Stimulated activated CD8-positive, alpha-beta memory T cell treated with anti-CD3 and anti-CD28 coated beads, Interleukin-2, amount 100 ng/mL, for 48 hours (primary cell): Measurements from ENCODE around the gene RRAGA.
"Not testable (repeated sequence)": the region's sequence is repeated elsewhere in the genome, so short reads cannot be mapped to it uniquely, and the experiment has no call there.

Experiments
- DNase-seq, 2 donors: peaks; one replicate each; pipeline ENCODE4 v3.0.0-alpha.2; 2020; ENCODE audit warnings: low read depth in 2 of 2

Gene RRAGA

DNA sequence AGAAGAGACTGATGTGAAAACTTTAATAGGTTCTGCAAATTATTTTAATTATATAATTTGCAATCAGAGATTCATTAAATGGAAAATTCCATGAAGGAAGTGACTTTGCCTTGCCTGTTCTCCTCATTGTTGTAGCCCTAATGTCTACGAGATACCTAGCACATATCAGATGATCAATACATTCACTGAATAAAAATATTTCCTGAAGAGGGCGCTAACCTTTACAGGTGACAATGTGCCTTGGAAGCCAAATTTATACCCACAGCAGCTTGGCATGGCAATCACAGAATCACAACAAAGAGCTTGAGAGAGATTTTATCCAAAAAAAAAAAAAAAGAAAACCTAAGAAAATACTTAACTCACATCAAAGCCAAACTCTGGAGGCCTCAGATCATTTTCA, 36.1 kb downstream of the RRAGA start:
- DNase-seq, result no peak

DNA sequence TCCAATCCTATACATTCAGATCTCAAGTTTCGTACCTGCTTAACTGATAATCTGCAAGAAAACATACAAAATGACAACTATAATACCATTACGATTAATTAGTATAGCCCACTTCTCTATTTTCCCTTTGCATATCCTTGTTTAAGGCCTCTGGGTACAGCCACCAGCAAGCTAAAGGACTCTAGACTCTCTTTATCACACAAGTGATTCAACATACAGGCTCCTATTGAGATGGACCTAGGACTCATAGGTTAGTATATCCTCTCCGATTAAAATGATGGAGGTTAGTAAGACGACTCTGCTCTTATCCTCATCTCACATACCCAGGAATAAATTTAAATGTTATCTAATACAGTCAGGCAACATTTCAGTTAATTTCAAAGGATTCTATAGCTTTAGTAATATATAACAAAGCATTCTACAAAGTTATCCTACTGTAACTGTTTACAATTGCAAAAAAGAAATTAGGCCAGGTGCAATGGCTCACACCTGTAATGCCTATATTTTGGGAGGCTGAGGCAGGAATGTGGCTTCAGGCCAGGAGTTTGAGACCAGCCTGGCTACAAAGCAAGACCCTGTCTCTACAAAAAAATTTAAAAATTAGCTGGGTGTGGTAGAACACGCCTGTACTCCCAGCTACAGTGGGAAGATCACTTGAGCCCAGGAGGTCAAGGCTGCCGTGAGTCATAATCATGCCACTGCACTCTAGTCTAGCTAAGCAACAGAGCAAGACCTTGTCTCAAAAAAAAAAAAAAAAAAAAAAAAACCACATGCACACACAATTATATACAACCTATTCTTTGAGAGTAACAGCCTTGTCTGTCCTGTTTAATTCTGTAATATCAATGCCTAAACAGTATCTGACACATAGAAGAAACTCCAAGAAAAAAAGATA, 38.1 kb downstream of the RRAGA start:
- no peak for DNase-seq

DNA sequence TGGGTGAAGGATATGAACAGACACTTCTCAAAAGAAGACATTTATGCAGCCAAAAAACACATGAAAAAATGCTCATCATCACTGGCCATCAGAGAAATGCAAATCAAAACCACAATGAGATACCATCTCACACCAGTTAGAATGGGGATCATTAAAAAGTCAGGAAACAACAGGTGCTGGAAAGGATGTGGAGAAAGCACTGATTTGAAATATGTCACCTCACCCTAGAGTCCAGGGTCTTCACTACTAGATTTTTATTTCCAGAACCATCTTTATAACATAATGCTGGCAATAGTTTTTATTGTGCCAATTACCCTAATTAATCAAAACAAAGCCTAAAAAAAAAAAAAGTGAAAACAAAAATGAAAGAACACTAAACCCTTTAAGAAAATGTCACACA, 48.2 kb downstream of the RRAGA start:
- DNase-seq, result not testable (repeated sequence)
